ENCODE results near the gene CSMD2. TPM values are rescaled to one million over a fixed set of nuclear protein-coding genes. Genes with fewer than 3 reads are reported as not detected.

CSMD2 gene
- total and polyA plus RNA-seq, 2 of the 4 experiments (the other 2 are of a cell fraction), result under 0.01 to 0.36 TPM

GRCh38 chr1:33986390-33987095, 178.5 kb downstream of the CSMD2 start:
- ATAC-seq (ENCODE audit: low read depth) (peak; percentile 69), DNase-seq (peak; percentile 7)
- ChIA-PET CTCF (no interaction called here), POLR2A (ENCODE audit: unreplicated experiment) (no interaction called here)
- peaks cover 26% of the 10 kb centered on the region for H3K9me3 ChIP-seq (ENCODE audit: control insufficient read depth, insufficient read depth, low read length)
- no peak overlapping the region for H3K14ac ChIP-seq (replicated peaks; ENCODE audit: low read depth, low read length)
- no TSS peak for BruUV-seq (replicated peaks)
- no peaks in the 10 kb centered on the region for H3K4me1 ChIP-seq (ENCODE audit: control insufficient read depth, insufficient read depth, low read length)
- no peak overlapping the region for H3K4ac ChIP-seq (ENCODE audit: low read depth, low read length)
- H2BK20ac ChIP-seq (ENCODE audit: low read depth, low read length), result no peak overlapping the region
- in situ Hi-C loops (cut with MboI; ENCODE audit: low sequenced_read_pairs), result no loop called here
- WGBS, 2 experiments (ENCODE audit: extremely low coverage in 2 of 2, insufficient read length in 1 of 2), result 60% methylated on average over 1 of the region's 5 CpGs; no CpG with 5 or more reads in 1 of the 2 experiments
- no peak overlapping the region for H3K18ac ChIP-seq (ENCODE audit: low read depth, low read length)
- H3K27ac ChIP-seq (ENCODE audit: insufficient read depth, low read length), result no peak overlapping the region
- H3K27me3 ChIP-seq (ENCODE audit: control insufficient read depth, insufficient read depth, low read length), result no peaks in the 10 kb centered on the region
- intact Hi-C loops (cut with micrococcal nuclease), result no loop called here
- H2AK9ac ChIP-seq (replicated peaks; ENCODE audit: low read depth, low read length, poor library complexity), result no peak overlapping the region
- dilution Hi-C loops (cut with HindIII; ENCODE audit: low sequenced_read_pairs, unreplicated experiment), result no loop called here
- H4K8ac ChIP-seq (ENCODE audit: low read depth in 2 of 2, low read length in 2 of 2), result no peak overlapping the region
- no peak overlapping the region for H3K9ac ChIP-seq (ENCODE audit: low read depth, low read length)
- H4K20me1 ChIP-seq (ENCODE audit: insufficient read depth, low read length), result no peaks in the 10 kb centered on the region
- H2BK15ac ChIP-seq (ENCODE audit: low read depth, low read length), result no peak overlapping the region
- no peak overlapping the region for H4K5ac ChIP-seq (ENCODE audit: low read depth, low read length)
- no peak overlapping the region for H2AK5ac ChIP-seq (ENCODE audit: low read depth, low read length)
- TF ChIP-seq MXI1 (IDR thresholded peaks at IDR 0.05; ENCODE audit: borderline replicate concordance, low read depth, low read length) (no peak), FOS (IDR thresholded peaks at IDR 0.05; ENCODE audit: low read depth, low read length) (no peak), MAZ (IDR thresholded peaks at IDR 0.05; ENCODE audit: borderline replicate concordance, low read depth, low read length) (no peak), POLR2A (IDR thresholded peaks at IDR 0.05; ENCODE audit: low read depth, low read length) (no peak), ELK1 (IDR thresholded peaks at IDR 0.05; ENCODE audit: borderline replicate concordance, low read depth, low read length) (no peak), SMC3 (IDR thresholded peaks at IDR 0.05; ENCODE audit: low read depth, low read length) (no peak), NFE2L2 (IDR thresholded peaks at IDR 0.05; ENCODE audit: low read depth, low read length) (no peak), RCOR1 (IDR thresholded peaks at IDR 0.05; ENCODE audit: insufficient replicate concordance, low read length) (no peak), CHD1 (IDR thresholded peaks at IDR 0.05; ENCODE audit: low read depth, low read length) (no peak), RAD21 (IDR thresholded peaks at IDR 0.05; ENCODE audit: low read length) (no peak), USF2 (IDR thresholded peaks at IDR 0.05; ENCODE audit: low read depth, low read length) (no peak)
- no peak overlapping the region for H3K4me2 ChIP-seq (ENCODE audit: low read depth, low read length)
- no peaks in the 10 kb centered on the region for H3K36me3 ChIP-seq (ENCODE audit: control insufficient read depth, insufficient read depth, low read length)
- no peak overlapping the region for H2AFZ ChIP-seq (replicated peaks; ENCODE audit: low read length, poor library complexity)
- no peaks in the 10 kb centered on the region for H3K9me1 ChIP-seq (ENCODE audit: insufficient read depth, low read length)
- H3K23ac ChIP-seq (ENCODE audit: low read depth, low read length), result no peak overlapping the region
- no peak overlapping the region for H4K91ac ChIP-seq (ENCODE audit: insufficient read depth, low read depth, low read length)
- no peak overlapping the region for H3K4me3 ChIP-seq (ENCODE audit: insufficient read depth, low read depth, low read length)
- no peak overlapping the region for H2BK120ac ChIP-seq (ENCODE audit: low read depth, low read length)
- no peaks in the 10 kb centered on the region for H3K79me1 ChIP-seq (ENCODE audit: low read depth in 1 of 2, low read length in 2 of 2)
- H2BK5ac ChIP-seq (ENCODE audit: low read depth, low read length, poor library complexity, severe bottlenecking), result no peak overlapping the region
- no peak overlapping the region for H3K56ac ChIP-seq (ENCODE audit: extremely low read depth, insufficient read depth, low read length)
